Thyroid gland (tissue), 4 donors: ENCODE data around the gene PRSS38. TPM values are rescaled to one million over a fixed set of nuclear protein-coding genes. Genes with fewer than 3 reads are reported as not detected.

Experiments
- DNase-seq, 2 donors: peaks; one replicate each; pipeline ENCODE4 v3.0.0-alpha.2; 2019
- H3K27ac ChIP-seq, 3 donors: fragments of 200-600 bp; sonication (generic); 1 replicate in 2 of 3; 2 replicates in 1 of 3; pipeline ENCODE4 v1.5.1; 2016 to 2019; ENCODE audit warnings: mild to moderate bottlenecking in 1 of 3, moderate library complexity in 1 of 3
- H3K27me3 ChIP-seq: fragments of 200-600 bp; sonication (generic); one replicate; pipeline ENCODE4 v1.5.1; 2019
- H3K36me3 ChIP-seq, 2 donors: fragments of 200-600 bp; sonication (generic); one replicate each; pipeline ENCODE4 v1.5.1; 2016 to 2019
- H3K4me1 ChIP-seq, 2 donors: fragments of 200-600 bp; sonication (generic); one replicate each; pipeline ENCODE4 v1.5.1; 2017 to 2019
- H3K4me3 ChIP-seq, 3 donors: fragments of 200-600 bp; sonication (generic); replicated peaks in 1 of 3; 1 replicate in 2 of 3; 2 replicates in 1 of 3; pipeline ENCODE4 v1.5.1; 2016; ENCODE audit warnings: mild to moderate bottlenecking in 1 of 3
- H3K9me3 ChIP-seq: fragments of 200-600 bp; sonication (generic); one replicate; pipeline ENCODE4 v1.5.1; 2017
- POLR2A ChIP-seq, 2 donors: fragments of 450-650 bp; IDR thresholded peaks; one replicate each; pipeline ENCODE4 v1.6.1; 2017; ENCODE audit warnings: antibody characterized with exemption in 2 of 2, mild to moderate bottlenecking in 2 of 2, moderate library complexity in 1 of 2
- WGBS, 2 donors: methylation state at CpG; one replicate each; pipeline ENCODE4 v1.1.5; 2017; 5-methylcytosine and 5-hydroxymethylcytosine counted together
- intact Hi-C: fragments of 100-400 bp; cut with DNase I; formaldehyde crosslinking; loops from one replicate; pipeline ENCODE4 v1.15.1; 2023
- total RNA-seq, 4 donors: library from RNA; depleted of rRNA; stranded (reverse); fragments of >200 nt; gene quantifications; one replicate each; pipeline ENCODE4 v1.2.3, GENCODE V29; 2016
- TF ChIP-seq, protein P1 (sequence below), 6 experiments: fragments of 200-600 bp in 3 of 6; fragments of 450-650 bp in 3 of 6; sonication (generic) in 3 of 6; IDR thresholded peaks; one replicate each; pipeline ENCODE4 v1.5.1; 2016 to 2019; ENCODE audit warnings: antibody characterized with exemption in 6 of 6, mild to moderate bottlenecking in 2 of 6, inconsistent platforms in 1 of 6, moderate library complexity in 1 of 6

PRSS38 gene
- total RNA-seq, 4 donors from 2014 or later, result not detected

DNA sequence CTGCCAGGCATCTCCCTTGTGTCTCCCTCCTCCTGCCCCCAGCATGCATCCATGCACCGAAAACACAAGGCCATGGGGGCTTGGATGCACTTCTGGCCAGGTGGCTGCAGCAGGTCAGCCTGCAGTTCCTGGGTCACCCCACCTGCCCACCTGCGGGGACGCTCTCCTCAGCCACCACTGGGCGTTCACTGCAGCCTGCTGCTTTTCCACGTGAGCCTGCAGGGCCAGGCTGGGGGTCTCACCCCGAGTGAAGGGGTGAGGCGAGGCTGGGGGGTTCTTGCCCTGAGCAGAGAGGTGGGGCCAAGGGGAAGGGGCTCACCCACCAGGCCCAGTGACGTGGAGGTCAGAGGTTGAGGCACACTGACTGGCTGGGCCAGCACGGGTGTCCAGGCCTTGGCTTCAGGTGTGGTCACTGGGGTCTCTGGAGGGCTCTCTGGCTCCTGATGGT is 67.6 kb downstream of the PRSS38 start:
- no peak for DNase-seq
- no peak overlapping the region for H3K4me3 ChIP-seq
- intact Hi-C loops, result no loop called here
- H3K27me3 ChIP-seq, result no peaks in the 10 kb centered on the region
- TF ChIP-seq, protein P1, sequence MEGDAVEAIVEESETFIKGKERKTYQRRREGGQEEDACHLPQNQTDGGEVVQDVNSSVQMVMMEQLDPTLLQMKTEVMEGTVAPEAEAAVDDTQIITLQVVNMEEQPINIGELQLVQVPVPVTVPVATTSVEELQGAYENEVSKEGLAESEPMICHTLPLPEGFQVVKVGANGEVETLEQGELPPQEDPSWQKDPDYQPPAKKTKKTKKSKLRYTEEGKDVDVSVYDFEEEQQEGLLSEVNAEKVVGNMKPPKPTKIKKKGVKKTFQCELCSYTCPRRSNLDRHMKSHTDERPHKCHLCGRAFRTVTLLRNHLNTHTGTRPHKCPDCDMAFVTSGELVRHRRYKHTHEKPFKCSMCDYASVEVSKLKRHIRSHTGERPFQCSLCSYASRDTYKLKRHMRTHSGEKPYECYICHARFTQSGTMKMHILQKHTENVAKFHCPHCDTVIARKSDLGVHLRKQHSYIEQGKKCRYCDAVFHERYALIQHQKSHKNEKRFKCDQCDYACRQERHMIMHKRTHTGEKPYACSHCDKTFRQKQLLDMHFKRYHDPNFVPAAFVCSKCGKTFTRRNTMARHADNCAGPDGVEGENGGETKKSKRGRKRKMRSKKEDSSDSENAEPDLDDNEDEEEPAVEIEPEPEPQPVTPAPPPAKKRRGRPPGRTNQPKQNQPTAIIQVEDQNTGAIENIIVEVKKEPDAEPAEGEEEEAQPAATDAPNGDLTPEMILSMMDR (IDR thresholded peaks at IDR 0.05), result no peak
- no peak for TF ChIP-seq POLR2A (IDR thresholded peaks at IDR 0.05)
- H3K4me1 ChIP-seq, result peaks cover 7 to 23% of the 10 kb centered on the region in 2 donors
- no peak overlapping the region for H3K27ac ChIP-seq
- WGBS, 2 donors, result 93% methylated on average over 5 of the region's 9 CpGs; no CpG with 5 or more reads in 1 of the 2 donors
- no peaks in the 10 kb centered on the region for H3K9me3 ChIP-seq
- no peaks in the 10 kb centered on the region for H3K36me3 ChIP-seq

DNA sequence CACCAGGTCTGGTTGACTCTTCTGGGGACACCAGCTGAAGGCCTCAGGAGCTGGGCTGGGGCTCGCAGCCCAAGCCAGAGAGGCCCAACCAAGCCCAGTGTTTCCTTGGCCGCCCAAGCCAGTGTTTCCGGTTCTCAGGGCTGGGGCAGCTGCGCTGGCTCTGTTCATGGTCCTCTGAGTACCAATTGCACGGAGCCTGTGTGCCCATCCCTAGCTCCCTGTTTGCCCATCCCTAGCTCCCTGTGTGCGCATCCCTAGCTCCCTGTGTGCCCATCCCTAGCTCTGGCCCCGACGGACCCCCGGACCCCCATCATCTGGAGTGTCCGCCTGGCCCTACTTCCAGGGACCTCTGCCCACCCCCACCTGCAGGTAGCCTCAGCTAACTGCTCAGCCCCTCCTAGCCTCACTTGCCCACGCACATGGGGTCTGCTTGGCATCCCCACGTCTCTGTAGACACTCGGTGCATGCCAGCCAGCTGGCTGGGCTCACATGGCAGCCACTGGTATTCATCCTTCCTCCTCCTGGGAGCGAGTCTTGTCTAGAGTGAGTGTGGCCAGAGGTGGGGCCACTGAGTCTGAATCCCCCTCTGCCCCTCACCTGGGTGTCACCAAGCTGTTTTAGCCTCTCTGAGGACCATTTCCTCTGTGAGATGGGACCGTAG is 68.3 kb downstream of the PRSS38 start:
- no peak for DNase-seq

DNA sequence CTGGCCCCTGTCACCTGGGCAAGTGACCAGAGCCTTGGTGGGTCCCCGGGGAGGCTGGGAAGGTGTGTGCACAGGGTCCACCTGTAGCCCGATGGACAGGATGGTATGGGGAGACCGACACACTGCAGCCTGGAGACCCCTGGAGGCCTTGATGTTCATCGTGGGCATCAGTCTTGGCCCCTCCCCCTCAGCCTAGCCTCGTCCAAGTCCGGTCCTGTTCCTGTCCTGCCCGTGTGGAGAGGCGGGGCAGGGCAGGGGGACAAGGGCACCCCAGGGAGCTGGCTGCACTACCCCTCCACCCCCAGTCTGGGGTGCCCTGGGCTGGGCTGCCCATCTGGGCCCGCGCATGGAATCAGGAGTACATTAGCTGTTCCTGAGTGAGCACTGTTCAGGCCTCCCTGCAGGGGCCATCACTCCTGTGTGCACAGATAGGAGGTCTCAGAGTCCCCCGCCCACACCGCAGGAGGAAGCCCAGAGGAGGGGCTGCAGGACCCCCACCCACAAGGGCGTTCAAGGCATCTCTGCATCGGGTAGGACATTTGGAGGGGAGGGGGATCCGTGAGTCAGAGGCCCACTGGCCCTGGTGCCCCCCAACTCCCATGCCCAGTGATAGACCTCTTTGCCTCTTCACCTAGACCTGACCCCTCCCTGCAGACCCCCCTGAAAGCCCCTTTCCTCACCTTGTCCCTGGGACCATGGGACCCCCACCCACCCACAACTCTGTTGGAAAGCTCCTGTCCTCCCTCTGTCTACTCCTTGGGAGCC is 69.1 kb downstream of the PRSS38 start:
- Histone ChIP-seq H3K27ac (no peak overlapping the region), H3K4me3 (no peak overlapping the region), H3K36me3 (no peaks in the 10 kb centered on the region), H3K9me3 (no peaks in the 10 kb centered on the region), H3K4me1 (peaks cover 7 to 23% of the 10 kb centered on the region in 2 donors), H3K27me3 (no peaks in the 10 kb centered on the region)
- intact Hi-C loops, result no loop called here
- 87 to 90% methylated on average over 2 to 4 of the region's 15 CpGs for WGBS, 2 donors
- DNase-seq, result no peak
- TF ChIP-seq POLR2A (IDR thresholded peaks at IDR 0.05), result no peak
- TF ChIP-seq, protein P1 (IDR thresholded peaks at IDR 0.05), result no peak

More for the DNA sequence above, 68.3 kb downstream of the PRSS38 start:
- Histone ChIP-seq H3K4me1 (peaks cover 7 to 23% of the 10 kb centered on the region in 2 donors), H3K36me3 (no peaks in the 10 kb centered on the region), H3K9me3 (no peaks in the 10 kb centered on the region), H3K4me3 (no peak overlapping the region), H3K27ac (no peak overlapping the region), H3K27me3 (no peaks in the 10 kb centered on the region)
- 89 to 95% methylated on average over 9 to 13 of the region's 15 CpGs for WGBS, 2 donors
- intact Hi-C loops, result no loop called here
- TF ChIP-seq, protein P1 (IDR thresholded peaks at IDR 0.05), result no peak
- TF ChIP-seq POLR2A (IDR thresholded peaks at IDR 0.05), result no peak

DNA sequence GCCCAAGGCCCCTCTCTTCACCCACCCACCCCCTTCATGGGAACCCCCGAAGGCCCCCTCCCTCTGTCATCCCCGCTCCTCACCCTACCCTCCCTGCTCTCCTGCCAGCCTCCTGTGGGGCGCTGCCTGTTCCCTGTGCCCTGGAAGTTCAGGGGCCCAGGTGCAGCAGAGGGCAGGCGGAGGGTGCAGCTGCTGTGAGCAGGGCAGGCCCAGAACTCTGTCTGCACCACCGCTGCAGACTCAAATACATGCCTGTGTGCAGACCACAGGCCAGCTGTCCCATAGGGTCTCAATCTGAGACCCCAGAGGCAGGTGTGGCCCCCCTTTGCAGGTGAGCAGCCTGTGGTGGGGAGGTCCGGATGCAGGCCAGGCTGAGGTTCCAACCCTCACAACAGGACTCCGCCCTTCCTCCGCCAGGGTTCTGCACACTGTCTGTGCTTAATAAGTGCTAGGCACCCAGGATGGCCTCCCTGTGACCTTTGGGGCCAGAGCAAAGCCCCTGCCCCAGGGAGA is 69.7 kb downstream of the PRSS38 start:
- DNase-seq, result no peak
- TF ChIP-seq POLR2A (IDR thresholded peaks at IDR 0.05), result no peak
- TF ChIP-seq, protein P1 (IDR thresholded peaks at IDR 0.05), result no peak
- Histone ChIP-seq H3K27ac (no peak overlapping the region), H3K4me3 (no peak overlapping the region), H3K4me1 (peaks cover 7 to 23% of the 10 kb centered on the region in 2 donors), H3K9me3 (no peaks in the 10 kb centered on the region), H3K36me3 (no peaks in the 10 kb centered on the region), H3K27me3 (no peaks in the 10 kb centered on the region)
- WGBS, 2 donors, result 93% methylated on average over 7 of the region's 8 CpGs
- intact Hi-C loops, result no loop called here
